H9 (cell line): ENCODE results near the gene OR2G3. TPM values are rescaled to one million over a fixed set of nuclear protein-coding genes. Genes with fewer than 3 reads are reported as not detected.
A peak's percentile ranks its signal among the peaks of the same experiment; 100 is the strongest.

ENCODE experiments used
- DNase-seq: peaks from one replicate; pipeline ENCODE4 v3.0.0-alpha.2; 2017
- H2AFZ ChIP-seq: one replicate; pipeline ENCODE4 v1.6.1; 2013; ENCODE audit warnings: mild to moderate bottlenecking, low read length, control low read depth, moderate library complexity
- H2AK5ac ChIP-seq: 2 replicates; pipeline ENCODE4 v1.6.1; 2013; ENCODE audit warnings: low read length, control low read depth, mixed read lengths; ENCODE audit not compliant: insufficient read length
- H2BK120ac ChIP-seq: one replicate; pipeline ENCODE4 v1.6.1; 2013; ENCODE audit warnings: low read depth, mild to moderate bottlenecking, low read length, control low read depth, inconsistent platforms; ENCODE audit not compliant: poor library complexity, severe bottlenecking
- H2BK12ac ChIP-seq: 2 replicates; pipeline ENCODE4 v1.6.1; 2013; ENCODE audit warnings: low read length, control low read depth, mixed read lengths, low read depth; ENCODE audit not compliant: insufficient read length
- H2BK15ac ChIP-seq: 2 replicates; pipeline ENCODE4 v1.6.1; 2013; ENCODE audit warnings: low read depth, low read length, control low read depth
- H2BK20ac ChIP-seq: one replicate; pipeline ENCODE4 v1.6.1; 2013; ENCODE audit warnings: low read depth, mild to moderate bottlenecking, low read length, control low read depth, inconsistent platforms; ENCODE audit not compliant: poor library complexity, severe bottlenecking
- H2BK5ac ChIP-seq: 2 replicates; pipeline ENCODE4 v1.6.1; 2013; ENCODE audit warnings: low read length, control low read depth, mixed read lengths; ENCODE audit not compliant: insufficient read length
- H3K14ac ChIP-seq: 2 replicates; pipeline ENCODE4 v1.6.1; 2013; ENCODE audit warnings: low read length, control low read depth; ENCODE audit not compliant: insufficient read depth
- H3K18ac ChIP-seq: 2 replicates; pipeline ENCODE4 v1.6.1; 2013; ENCODE audit warnings: low read depth, mild to moderate bottlenecking, mixed read lengths, low read length, control low read depth; ENCODE audit not compliant: insufficient read length
- H3K23ac ChIP-seq: 2 replicates; pipeline ENCODE4 v1.6.1; 2013; ENCODE audit warnings: low read length, control low read depth, mixed read lengths, low read depth; ENCODE audit not compliant: insufficient read length
- H3K23me2 ChIP-seq: 2 replicates; pipeline ENCODE4 v1.6.1; 2013; ENCODE audit warnings: low read depth, mild to moderate bottlenecking, mixed read lengths, low read length, control low read depth; ENCODE audit not compliant: insufficient read length, poor library complexity, severe bottlenecking
- H3K27ac ChIP-seq: 2 replicates; pipeline ENCODE4 v1.5.1; 2013; ENCODE audit warnings: low read length, control low read depth, mixed read lengths, low read depth; ENCODE audit not compliant: insufficient read length
- H3K27me3 ChIP-seq: 2 replicates; pipeline ENCODE4 v1.6.1; 2013; ENCODE audit warnings: low read length, control low read depth, inconsistent platforms; ENCODE audit not compliant: insufficient read depth
- H3K4ac ChIP-seq: 2 replicates; pipeline ENCODE4 v1.6.1; 2013; ENCODE audit warnings: low read depth, mild to moderate bottlenecking, control low read depth, inconsistent platforms, low read length, moderate library complexity
- H3K4me1 ChIP-seq: 2 replicates; pipeline ENCODE4 v1.6.1; 2013; ENCODE audit warnings: low read length, control low read depth, inconsistent platforms; ENCODE audit not compliant: insufficient read depth
- H3K4me2 ChIP-seq: 2 replicates; pipeline ENCODE4 v1.6.1; 2013; ENCODE audit warnings: low read length, control low read depth, mixed read lengths; ENCODE audit not compliant: insufficient read length, insufficient read depth
- H3K56ac ChIP-seq: 2 replicates; pipeline ENCODE4 v1.6.1; 2013; ENCODE audit warnings: low read depth, mild to moderate bottlenecking, mixed read lengths, low read length, control low read depth; ENCODE audit not compliant: insufficient read length
- H3K79me1 ChIP-seq: 2 replicates; pipeline ENCODE4 v1.6.1; 2013; ENCODE audit warnings: low read depth, mild to moderate bottlenecking, moderate library complexity, low read length, control low read depth, inconsistent platforms; ENCODE audit not compliant: insufficient read depth, poor library complexity, severe bottlenecking
- H3K79me2 ChIP-seq: 2 replicates; pipeline ENCODE4 v1.6.1; 2013; ENCODE audit warnings: low read length, control low read depth, inconsistent platforms; ENCODE audit not compliant: insufficient read depth
- H3K9ac ChIP-seq: 2 replicates; pipeline ENCODE4 v1.6.1; 2013; ENCODE audit warnings: low read length, control low read depth, mixed read lengths; ENCODE audit not compliant: insufficient read length; ENCODE audit errors: extremely low read depth
- H3K9me3 ChIP-seq: one replicate; pipeline ENCODE4 v1.6.1; 2013; ENCODE audit warnings: low read depth, low read length, inconsistent platforms; ENCODE audit not compliant: control insufficient read depth
- H3T11ph ChIP-seq: one replicate; pipeline ENCODE4 v1.6.1; 2013; ENCODE audit warnings: mild to moderate bottlenecking, low read length, control low read depth, inconsistent platforms
- H4K20me1 ChIP-seq: one replicate; pipeline ENCODE4 v1.6.1; 2013; ENCODE audit not compliant: control insufficient read depth, insufficient read length, insufficient read depth
- H4K5ac ChIP-seq: 2 replicates; pipeline ENCODE4 v1.6.1; 2013; ENCODE audit warnings: low read depth, mild to moderate bottlenecking, mixed read lengths, low read length, control low read depth; ENCODE audit not compliant: insufficient read length
- H4K8ac ChIP-seq: replicated peaks from 2 replicates; pipeline ENCODE4 v1.6.1; 2013; ENCODE audit warnings: low read length, control low read depth, mixed read lengths, low read depth; ENCODE audit not compliant: insufficient read length
- H4K91ac ChIP-seq: 2 replicates; pipeline ENCODE4 v1.6.1; 2013; ENCODE audit warnings: low read depth, mild to moderate bottlenecking, moderate library complexity, mixed read lengths, low read length, control low read depth; ENCODE audit not compliant: insufficient read length
- H3K27ac Mint-ChIP-seq, 3 experiments: 2 replicates in 2 of 3; 3 replicates in 1 of 3; pipeline ENCODE4 v1.8.0; 2020 to 2021; ENCODE audit warnings: mixed read lengths in 3 of 3, mild to moderate bottlenecking in 1 of 3, moderate library complexity in 1 of 3
- H3K27me3 Mint-ChIP-seq: 2 replicates; pipeline ENCODE4 v1.8.0; 2021; ENCODE audit warnings: low read depth, mild to moderate bottlenecking, moderate library complexity, mixed read lengths
- H3K36me3 Mint-ChIP-seq, 3 experiments: 2 replicates in 2 of 3; 3 replicates in 1 of 3; pipeline ENCODE4 v1.8.0; 2020 to 2021; ENCODE audit warnings: low read depth in 3 of 3, mixed read lengths in 3 of 3; ENCODE audit not compliant: insufficient read depth in 1 of 3
- H3K4me1 Mint-ChIP-seq, 2 experiments: 2 replicates each; pipeline ENCODE4 v1.8.0; 2020; ENCODE audit warnings: mixed read lengths in 2 of 2
- H3K4me3 Mint-ChIP-seq, 2 experiments: 2 replicates in 1 of 2; 3 replicates in 1 of 2; pipeline ENCODE4 v1.8.0; 2020 to 2021; ENCODE audit warnings: mild to moderate bottlenecking in 2 of 2, mixed read lengths in 2 of 2, moderate library complexity in 1 of 2
- H3K9me3 Mint-ChIP-seq, 2 experiments: 2 replicates in 1 of 2; 3 replicates in 1 of 2; pipeline ENCODE4 v1.8.0; 2020; ENCODE audit warnings: mild to moderate bottlenecking in 2 of 2, mixed read lengths in 2 of 2, moderate library complexity in 1 of 2
- CTCF ChIP-seq: fragments of 200-600 bp; sonication (generic); conservative IDR thresholded peaks from 3 replicates; pipeline ENCODE4 v1.8.0; 2021; ENCODE audit warnings: antibody characterized with exemption, mild to moderate bottlenecking
- WGBS: extraction: QIAGEN DNeasy Blood & Tissue Kit; methylation state at CpG from one replicate; pipeline ENCODE4 v1.1.7; 2013; ENCODE audit warnings: missing lambda C conversion rate, low lambda C conversion rate, mixed read lengths; ENCODE audit not compliant: insufficient read length; ENCODE audit errors: extremely low coverage; 5-methylcytosine and 5-hydroxymethylcytosine counted together
- total RNA-seq: library from RNA; stranded (reverse); gene quantifications from 2 replicates; pipeline ENCODE4 v1.2.1, GENCODE V29; 2021

OR2G3 gene
- total RNA-seq, 1 experiment from 2014 or later: not detected

GRCh38 chr1:247638781-247639180 lies 33.4 kb downstream of the OR2G3 start:
- no peaks in the 10 kb centered on the region for H3K9me3 ChIP-seq
- no peaks in the 10 kb centered on the region for H3K79me2 ChIP-seq

More at GRCh38 chr1:247638781-247639180, 33.4 kb downstream of the OR2G3 start:
- Mint-ChIP-seq H3K36me3 (peaks cover 0 to 4% (median 0%) of the 10 kb centered on the region in 3 experiments; a peak in 3 of 7 replicates), H3K9me3 (peaks cover 0 to 6% of the 10 kb centered on the region in 2 experiments; a peak in 3 of 5 replicates), H3K4me3 (peak overlapping the region in 1 of 2 experiments; percentile 37; a peak in 2 of 5 replicates), H3K27me3 (peaks cover 41% of the 10 kb centered on the region), H3K27ac (no peak overlapping the region), H3K4me1 (peaks cover 13 to 23% of the 10 kb centered on the region in 2 experiments)
- Histone ChIP-seq H3K4me1 (peaks cover 5% of the 10 kb centered on the region; the same call in 1 of the 2 replicates), H3K4me2 (no peak overlapping the region), H3K4ac (no peak overlapping the region), H2BK20ac (no peak overlapping the region), H3K23ac (no peak overlapping the region), H3K14ac (no peak overlapping the region), H4K5ac (no peak overlapping the region), H3K56ac (no peak overlapping the region), H3K9ac (no peak overlapping the region), H4K20me1 (no peaks in the 10 kb centered on the region), H3K18ac (no peak overlapping the region), H3K27ac (no peak overlapping the region), H3K79me1 (no peaks in the 10 kb centered on the region), H2AK5ac (no peak overlapping the region), H3K27me3 (no peaks in the 10 kb centered on the region), H2BK15ac (no peak overlapping the region), H2BK120ac (no peak overlapping the region), H4K8ac (no peak overlapping the region), H2BK12ac (no peak overlapping the region), H3T11ph (no peak overlapping the region), H4K91ac (no peak overlapping the region), H3K23me2 (no peaks in the 10 kb centered on the region), H2AFZ (no peak overlapping the region), H2BK5ac (no peak overlapping the region)
- no peak for TF ChIP-seq CTCF
- no CpG with 5 or more reads among the region's 6 CpGs for WGBS
- DNase-seq: no peak
